Neutrophil (primary cell): Measurements from ENCODE around the gene PDCD2.

Experiments used
- H3K27ac ChIP-seq: fragments of 200-600 bp; sonication (generic); 2 replicates; pipeline ENCODE4 v1.5.1; 2016; ENCODE audit warnings: mild to moderate bottlenecking, moderate library complexity
- H3K27me3 ChIP-seq: fragments of 200-600 bp; sonication (generic); 2 replicates; pipeline ENCODE4 v1.6.0; 2016; ENCODE audit warnings: mild to moderate bottlenecking
- H3K36me3 ChIP-seq: fragments of 200-600 bp; sonication (generic); 2 replicates; pipeline ENCODE4 v1.5.1; 2017
- H3K4me1 ChIP-seq, 2 experiments: fragments of 200-600 bp in 1 of 2; sonication (generic) in 1 of 2; 1 replicate in 1 of 2; 2 replicates in 1 of 2; pipeline versions ENCODE4 v1.5.1 to v1.6.1; 2013 to 2016; ENCODE audit warnings: low read depth in 1 of 2, low read length in 1 of 2, mild to moderate bottlenecking in 1 of 2, moderate library complexity in 1 of 2; ENCODE audit not compliant: control insufficient read depth in 1 of 2, insufficient read depth in 1 of 2
- H3K4me3 ChIP-seq, 2 experiments: fragments of 200-600 bp in 1 of 2; sonication (generic) in 1 of 2; 1 replicate in 1 of 2; 2 replicates in 1 of 2; pipeline ENCODE4 v1.5.1; 2013 to 2016; ENCODE audit warnings: low read depth in 1 of 2, low read length in 1 of 2, mild to moderate bottlenecking in 1 of 2, moderate library complexity in 1 of 2
- H3K9me3 ChIP-seq: fragments of 200-600 bp; sonication (generic); 2 replicates; pipeline ENCODE4 v1.5.1; 2016
- CTCF ChIP-seq: fragments of 200-600 bp; sonication (generic); IDR thresholded peaks from 2 replicates; pipeline ENCODE4 v1.5.1; 2016; ENCODE audit warnings: antibody characterized with exemption

Gene PDCD2

DNA sequence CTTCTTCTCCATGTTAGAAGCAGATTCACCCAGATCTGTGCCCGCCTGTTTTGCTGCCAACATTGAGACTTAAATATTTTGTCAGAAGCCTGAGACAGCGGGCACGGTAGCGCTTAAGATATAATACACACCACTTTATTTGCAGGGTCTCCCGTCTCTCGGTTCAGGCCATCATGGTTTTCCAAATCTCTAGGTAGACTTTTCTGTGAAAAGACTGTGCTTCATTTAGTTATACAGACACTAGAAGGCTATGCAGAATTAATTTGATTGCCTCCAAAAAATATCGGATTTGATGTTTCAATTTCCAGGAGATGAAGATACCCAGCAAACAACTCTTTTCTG is 29.7 kb downstream of the PDCD2 start:
- peaks cover 27 to 30% of the 10 kb centered on the region in 2 experiments for H3K4me1 ChIP-seq
- peak overlapping the region; percentile 94 for H3K27ac ChIP-seq
- H3K36me3 ChIP-seq: peaks cover 19% of the 10 kb centered on the region
- H3K9me3 ChIP-seq: no peaks in the 10 kb centered on the region
- peak overlapping the region; percentile 85 to 87 for H3K4me3 ChIP-seq
- H3K27me3 ChIP-seq: no peaks in the 10 kb centered on the region
- TF ChIP-seq CTCF: no peak

- TF ChIP-seq CTCF: peak; percentile 36
- Histone ChIP-seq H3K27me3 (no peaks in the 10 kb centered on the region), H3K36me3 (peaks cover 13% of the 10 kb centered on the region), H3K27ac (peak within 1 kb of the TSS; percentile 94), H3K4me3 (peak within 1 kb of the TSS; percentile 85 to 87), H3K9me3 (no peaks in the 10 kb centered on the region), H3K4me1 (peaks cover 27 to 30% of the 10 kb centered on the region in 2 experiments)
Observed at GRCh38 chr6:170554013-170554795, 30.2 kb downstream of the PDCD2 start, which contains the start of gene TBP. TBP (plus strand) TSS chr6:170554369; CDS start chr6:170557030, 2,661 bp downstream.

DNA sequence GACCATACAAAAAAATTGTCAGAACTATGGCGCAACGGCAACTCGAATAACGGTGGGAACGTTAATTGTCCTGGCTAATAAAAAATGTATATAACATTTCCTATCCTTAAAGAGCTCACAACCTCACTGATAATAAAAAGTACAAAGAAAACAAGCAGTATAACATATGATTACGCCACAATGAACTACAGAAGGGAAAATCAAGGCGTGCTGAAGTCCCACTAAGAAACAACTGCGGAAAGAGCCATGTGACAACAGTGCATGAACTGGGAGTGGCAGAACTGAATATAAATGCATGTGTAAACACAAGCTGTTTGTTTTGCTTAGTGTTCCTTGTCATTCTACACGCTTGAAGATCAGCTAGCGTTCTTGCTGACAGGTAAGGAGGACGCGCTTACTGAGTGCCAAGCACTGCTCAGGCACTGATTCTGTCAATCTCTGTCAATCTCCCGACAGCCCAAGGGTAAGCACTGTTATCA is 30.9 kb downstream of the PDCD2 start:
- Histone ChIP-seq H3K9me3 (no peaks in the 10 kb centered on the region), H3K27me3 (no peaks in the 10 kb centered on the region), H3K4me1 (peaks cover 27 to 30% of the 10 kb centered on the region in 2 experiments), H3K36me3 (peaks cover 9% of the 10 kb centered on the region), H3K27ac (peak overlapping the region; percentile 94), H3K4me3 (peak overlapping the region; percentile 85 to 87)
- no peak for TF ChIP-seq CTCF

- no peaks in the 10 kb centered on the region for H3K9me3 ChIP-seq
- peaks cover 27 to 30% of the 10 kb centered on the region in 2 experiments for H3K4me1 ChIP-seq
- H3K4me3 ChIP-seq: peak within 1 kb of the TSS; percentile 85 to 87
- H3K36me3 ChIP-seq: peaks cover 12% of the 10 kb centered on the region
- peak; percentile 14 for TF ChIP-seq CTCF
- H3K27me3 ChIP-seq: no peaks in the 10 kb centered on the region
- peak within 1 kb of the TSS; percentile 94 for H3K27ac ChIP-seq
Observed at GRCh38 chr6:170552765-170553533, 31.5 kb downstream of the PDCD2 start, which contains the start of gene PSMB1. PSMB1 (minus strand) TSS chr6:170553307; CDS start chr6:170553242, 65 bp downstream.

DNA sequence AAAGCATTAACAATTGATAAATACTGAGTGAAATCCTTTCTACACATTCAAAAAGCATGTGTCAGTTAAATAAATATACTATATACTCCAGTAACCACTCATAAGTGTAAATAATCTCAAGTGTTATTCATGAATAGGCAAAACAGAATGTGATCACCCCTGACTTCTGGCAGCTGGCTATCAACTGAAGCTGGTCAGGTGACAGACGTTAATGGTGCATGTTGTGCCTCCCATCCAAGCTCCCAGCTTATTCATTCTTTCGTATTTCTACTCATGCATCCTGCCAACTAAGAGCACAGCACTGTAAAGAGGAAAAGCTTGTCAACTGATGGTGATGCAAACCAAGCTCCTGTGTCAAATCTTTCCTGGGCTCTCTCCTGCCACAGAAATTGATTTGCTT is 39.0 kb downstream of the PDCD2 start:
- H3K9me3 ChIP-seq: no peaks in the 10 kb centered on the region
- no peak for TF ChIP-seq CTCF
- H3K27me3 ChIP-seq: no peaks in the 10 kb centered on the region
- no peaks in the 10 kb centered on the region for H3K4me1 ChIP-seq
- peaks cover 77% of the 10 kb centered on the region for H3K36me3 ChIP-seq
- no peak overlapping the region for H3K27ac ChIP-seq
- H3K4me3 ChIP-seq: no peak overlapping the region
